B cell (primary cell): ENCODE data around the gene ANGPT4. TPM values are rescaled to one million over a fixed set of nuclear protein-coding genes. Genes with fewer than 3 reads are reported as not detected.

Experiments used
- ATAC-seq: fragments of 200-7000 bp; cut with Tn5 transposase; one replicate; pipeline ENCODE4 v1.10.0; 2021; ENCODE audit warnings: low read depth, mild to moderate bottlenecking, moderate number of reproducible peaks, moderate library complexity
- CTCF ChIA-PET: fragments of 350-600 bp; sonication (Branson Sonifier 250); formaldehyde crosslinking; loops from one replicate; lab custom pipeline; 2021; ENCODE audit warnings: antibody characterized with exemption, inconsistent platforms; lab: Charles Lee
- POLR2A ChIA-PET: fragments of 350-600 bp; sonication (Branson Sonifier 250); formaldehyde crosslinking; loops from one replicate; lab custom pipeline; 2021; ENCODE audit warnings: antibody characterized with exemption; lab: Charles Lee
- DNase-seq: peaks from one replicate; pipeline ENCODE4 v3.0.0; 2013
- H2AFZ ChIP-seq: 2 replicates; pipeline ENCODE4 v1.6.1; 2012; ENCODE audit warnings: mild to moderate bottlenecking, low read depth, low read length; ENCODE audit not compliant: insufficient read depth, poor library complexity, severe bottlenecking
- H3K27ac ChIP-seq, 2 donors: 1 replicate in 1 of 2; 2 replicates in 1 of 2; pipeline ENCODE4 v1.5.1; 2012 to 2013; ENCODE audit warnings: low read length in 2 of 2, mild to moderate bottlenecking in 2 of 2, moderate library complexity in 1 of 2
- H3K27me3 ChIP-seq, 4 experiments: fragments of 200-600 bp in 1 of 4; sonication (generic) in 1 of 4; replicated peaks in 1 of 4; 1 replicate in 2 of 4; 2 replicates in 2 of 4; pipeline versions ENCODE4 v1.6.1 to v1.7.0; 2013 to 2016; ENCODE audit warnings: low read length in 3 of 4, mild to moderate bottlenecking in 2 of 4, mixed read lengths in 1 of 4, moderate library complexity in 1 of 4; ENCODE audit not compliant: insufficient read depth in 4 of 4, control insufficient read depth in 3 of 4; ENCODE audit errors: control extremely low read depth in 1 of 4
- H3K36me3 ChIP-seq, 2 experiments: replicated peaks in 1 of 2; 1 replicate in 1 of 2; 2 replicates in 1 of 2; pipeline versions ENCODE4 v1.6.1 to v1.7.1; 2013; ENCODE audit warnings: low read length in 1 of 2; ENCODE audit not compliant: insufficient read depth in 2 of 2, control insufficient read depth in 1 of 2; ENCODE audit errors: control extremely low read depth in 1 of 2, extremely low read depth in 1 of 2
- H3K4me1 ChIP-seq, 2 donors: fragments of 200-600 bp in 1 of 2; sonication (generic) in 1 of 2; 1 replicate in 1 of 2; 2 replicates in 1 of 2; pipeline versions ENCODE4 v1.5.1 to v1.6.1; 2013 to 2017; ENCODE audit warnings: low read length in 2 of 2; ENCODE audit not compliant: control insufficient read depth in 2 of 2, insufficient read depth in 2 of 2
- H3K4me2 ChIP-seq: replicated peaks from 2 replicates; pipeline ENCODE3; 2012; ENCODE audit warnings: mild to moderate bottlenecking, low read depth, low read length; ENCODE audit not compliant: poor library complexity, severe bottlenecking
- H3K4me3 ChIP-seq, 5 experiments: fragments of 200-600 bp in 1 of 5; sonication (generic) in 1 of 5; 1 replicate in 3 of 5; 2 replicates in 2 of 5; pipeline versions ENCODE4 v1.5.1 to v1.7.0; 2011 to 2016; ENCODE audit warnings: low read length in 4 of 5, mild to moderate bottlenecking in 4 of 5, low read depth in 2 of 5, control low read depth in 1 of 5, moderate library complexity in 1 of 5; ENCODE audit not compliant: insufficient read depth in 1 of 5; ENCODE audit errors: control extremely low read depth in 1 of 5, extremely low read depth in 1 of 5
- H3K79me2 ChIP-seq: fragments of 200-600 bp; sonication (generic); one replicate; pipeline ENCODE4 v1.6.0; 2016; ENCODE audit warnings: low read length; ENCODE audit not compliant: control insufficient read depth, insufficient read depth
- H3K9ac ChIP-seq: fragments of 200-600 bp; sonication (generic); 2 replicates; pipeline ENCODE4 v1.6.1; 2017; ENCODE audit warnings: mild to moderate bottlenecking, low read length, moderate library complexity
- H3K9me3 ChIP-seq, 3 donors: one replicate each; pipeline versions ENCODE4 v1.6.1 to v1.7.1; 2013; ENCODE audit warnings: low read length in 2 of 3; ENCODE audit not compliant: control insufficient read depth in 2 of 3, insufficient read depth in 1 of 3; ENCODE audit errors: control extremely low read depth in 1 of 3
- H4K20me1 ChIP-seq: 2 replicates; pipeline ENCODE4 v1.6.0; 2012; ENCODE audit warnings: mild to moderate bottlenecking, low read length; ENCODE audit not compliant: insufficient read depth, control insufficient read depth, poor library complexity, severe bottlenecking
- H3K27ac Mint-ChIP-seq: one replicate; pipeline ENCODE4 v1.8.0; 2021; ENCODE audit warnings: mixed read lengths
- H3K27me3 Mint-ChIP-seq: one replicate; pipeline ENCODE4 v1.8.0; 2021; ENCODE audit warnings: mixed read lengths
- H3K4me1 Mint-ChIP-seq: one replicate; pipeline ENCODE4 v1.8.0; 2021; ENCODE audit warnings: mixed read lengths
- H3K4me3 Mint-ChIP-seq: one replicate; pipeline ENCODE4 v1.8.0; 2021; ENCODE audit warnings: mixed read lengths
- H3K9me3 Mint-ChIP-seq: one replicate; pipeline ENCODE4 v1.8.0; 2022; ENCODE audit warnings: mixed read lengths; ENCODE audit not compliant: insufficient read depth
- CTCF ChIP-seq: fragments of 200-600 bp; IDR thresholded peaks from one replicate; pipeline ENCODE4 v1.8.0; 2022; ENCODE audit warnings: antibody characterized with exemption, mild to moderate bottlenecking
- EZH2 ChIP-seq: IDR thresholded peaks from 2 replicates; pipeline ENCODE4 v1.6.1; 2012; ENCODE audit warnings: borderline replicate concordance, low read depth, mild to moderate bottlenecking, moderate library complexity, low read length; ENCODE audit not compliant: insufficient read depth, poor library complexity, severe bottlenecking
- WGBS: methylation state at CpG from one replicate; pipeline ENCODE4 v1.1.5; 2013; ENCODE audit warnings: missing lambda C conversion rate; ENCODE audit not compliant: insufficient coverage; 5-methylcytosine and 5-hydroxymethylcytosine counted together
- intact Hi-C: fragments of 100-400 bp; cut with micrococcal nuclease; formaldehyde crosslinking; loops from one replicate; pipeline ENCODE4 v1.10.0; 2022
- polyA plus RNA-seq: library from polyadenylated mRNA; depleted of rRNA; stranded (reverse); fragments of >200 nt; gene quantifications from 2 replicates; pipeline ENCODE4 v1.2.3, GENCODE V29; 2012
- total RNA-seq, 2 donors: library from RNA; stranded (reverse); fragments of 120-200 nt in 1 of 2; gene quantifications; 1 replicate in 1 of 2; 2 replicates in 1 of 2; pipeline versions ENCODE4 v1.2.3 to v1.2.4, GENCODE V29; 2013 to 2022

The ANGPT4 gene
- total and polyA plus RNA-seq, 2 donors (not counting 1 experiment from before 2014, with no cell fraction given) = not detected

GRCh38 chr20:942611-943010, 26.5 kb upstream of the ANGPT4 start:
- intact Hi-C loops = no loop called here
- H4K20me1 ChIP-seq = no peaks in the 10 kb centered on the region
- H3K27ac ChIP-seq = no peak overlapping the region
- no peak overlapping the region for H3K27ac Mint-ChIP-seq
- no peaks in the 10 kb centered on the region for H3K79me2 ChIP-seq
- no peak overlapping the region for H3K4me3 ChIP-seq
- no peaks in the 10 kb centered on the region for H3K4me1 Mint-ChIP-seq
- no peaks in the 10 kb centered on the region for H3K9me3 ChIP-seq
- no peaks in the 10 kb centered on the region for H3K4me1 ChIP-seq
- no peak overlapping the region for H3K9ac ChIP-seq
- H3K4me3 Mint-ChIP-seq = no peak overlapping the region
- TF ChIP-seq CTCF = no peak
- no peak for TF ChIP-seq EZH2
- H3K36me3 ChIP-seq = no peaks in the 10 kb centered on the region
- ATAC-seq = no peak
- WGBS = 97% methylated on average over 3 of the region's 7 CpGs
- DNase-seq = no peak
- peaks cover 0 to 2% (median under 1%) of the 10 kb centered on the region in 4 experiments for H3K27me3 ChIP-seq
- no peak overlapping the region for H2AFZ ChIP-seq
- CTCF ChIA-PET = interaction anchor here (1.2 to 2.2 kb wide), 2 partner anchors 14 to 33 kb away, joined by 3 to 5 read pairs; no protein-coding TSS in a partner anchor
- peaks cover 14% of the 10 kb centered on the region for H3K27me3 Mint-ChIP-seq
- no peaks in the 10 kb centered on the region for H3K9me3 Mint-ChIP-seq
- no peak overlapping the region for H3K4me2 ChIP-seq
- POLR2A ChIA-PET = no interaction called here

GRCh38 chr20:940926-941325, 24.8 kb upstream of the ANGPT4 start:
- no peak overlapping the region for H3K4me2 ChIP-seq
- 87% methylated on average over 5 of the region's 5 CpGs for WGBS
- ChIA-PET POLR2A (no interaction called here), CTCF (interaction anchor here (1.0 kb wide), 1 partner anchor 15 kb away, joined by 3 read pairs; no protein-coding TSS in a partner anchor)
- DNase-seq (no peak), ATAC-seq (no peak)
- no peaks in the 10 kb centered on the region for H3K36me3 ChIP-seq
- H3K9ac ChIP-seq = no peak overlapping the region
- no peak overlapping the region for H3K27ac Mint-ChIP-seq
- H3K79me2 ChIP-seq = no peaks in the 10 kb centered on the region
- H3K4me1 Mint-ChIP-seq = no peaks in the 10 kb centered on the region
- H3K27me3 Mint-ChIP-seq = peaks cover 7% of the 10 kb centered on the region
- no peaks in the 10 kb centered on the region for H3K9me3 Mint-ChIP-seq
- TF ChIP-seq CTCF (no peak), EZH2 (no peak)
- H3K9me3 ChIP-seq = no peaks in the 10 kb centered on the region
- no peak overlapping the region for H3K4me3 ChIP-seq
- H4K20me1 ChIP-seq = no peaks in the 10 kb centered on the region
- H3K4me1 ChIP-seq = no peaks in the 10 kb centered on the region
- H3K27me3 ChIP-seq = peaks cover 0 to 2% (median 0%) of the 10 kb centered on the region in 4 experiments
- no peak overlapping the region for H3K27ac ChIP-seq
- H2AFZ ChIP-seq = no peak overlapping the region
- H3K4me3 Mint-ChIP-seq = no peak overlapping the region
- intact Hi-C loops = no loop called here
